CD1c-positive myeloid dendritic cell (primary cell): Measurements from ENCODE around the gene KMT2B.
"Not testable (repeated sequence)": the region's sequence is repeated elsewhere in the genome, so short reads cannot be mapped to it uniquely, and the experiment has no call there.

Source experiments
- DNase-seq: peaks from one replicate; pipeline ENCODE4 v3.0.0-alpha.2; 2016; ENCODE audit errors: extremely low spot score

KMT2B gene

GRCh38 chr19:35717665-35718344, at the start of gene KMT2B:
Gene KMT2B, plus strand, starts transcription at chr19:35718003. Its CDS starts 16 bp downstream, at chr19:35718019.
- DNase-seq, result no peak

GRCh38 chr19:35669566-35669965, 48.2 kb upstream of the KMT2B start:
- DNase-seq, result no peak

GRCh38 chr19:35669974-35670373, 47.8 kb upstream of the KMT2B start:
- no peak for DNase-seq

- no peak for DNase-seq
Observed at GRCh38 chr19:35670686-35671085, 47.1 kb upstream of the KMT2B start.

- no peak for DNase-seq
Observed at GRCh38 chr19:35671818-35672217, 46.0 kb upstream of the KMT2B start.

DNA sequence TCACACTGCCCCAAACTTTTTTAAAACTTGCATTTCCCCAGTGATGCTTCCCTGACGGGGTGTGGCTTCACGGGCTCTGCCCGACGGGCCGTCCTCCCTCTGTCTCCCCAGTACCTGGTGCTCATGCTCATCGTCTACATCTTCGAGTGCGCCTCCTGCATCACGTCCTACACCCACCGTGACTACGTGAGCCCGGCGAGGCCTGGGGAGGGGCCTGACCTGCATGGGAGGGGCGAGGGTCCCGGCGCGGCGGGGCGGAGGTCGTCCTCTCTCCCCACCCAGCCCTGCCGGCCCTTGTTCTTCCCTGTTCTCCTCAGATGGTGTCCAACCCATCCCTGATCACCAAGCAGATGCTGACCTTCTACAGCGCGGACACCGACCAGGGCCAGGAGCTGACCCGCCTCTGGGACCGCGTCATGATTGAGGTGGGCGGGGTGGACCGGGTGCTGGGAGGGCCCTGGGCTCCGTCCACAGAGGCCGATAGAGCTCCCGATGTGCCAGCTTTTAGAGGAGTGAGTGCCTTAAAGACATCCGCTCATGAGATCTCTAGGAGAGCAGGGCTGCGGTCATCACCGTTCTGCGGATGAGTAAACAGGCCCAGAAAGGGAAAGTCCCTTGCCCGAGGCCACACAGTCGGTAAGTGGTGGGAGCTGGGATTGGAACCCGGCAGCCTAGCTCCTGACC, 44.5 kb upstream of the KMT2B start:
- peak; percentile 48 for DNase-seq

- DNase-seq, result no peak
Observed at GRCh38 chr19:35675589-35676140, 42.1 kb upstream of the KMT2B start.

DNA sequence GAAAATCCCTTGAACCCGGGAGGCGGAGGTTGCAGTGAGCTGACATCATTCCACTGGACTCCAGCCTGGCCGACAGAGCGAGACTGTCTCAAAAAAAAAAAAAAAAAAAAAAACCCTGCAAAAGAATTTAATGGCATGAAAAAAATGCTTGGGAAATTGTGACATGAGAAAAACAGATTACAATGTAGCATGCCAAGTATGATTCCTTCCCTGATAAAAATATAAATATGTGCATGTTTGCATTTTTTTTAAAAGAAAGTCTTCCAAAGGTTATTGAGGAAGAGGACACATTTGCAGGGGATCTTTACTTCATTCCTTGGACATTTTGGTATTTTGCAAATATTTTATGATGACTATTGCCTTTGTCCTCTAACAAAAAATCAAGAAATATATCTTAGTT, 28.0 kb upstream of the KMT2B start:
- DNase-seq, result no peak

GRCh38 chr19:35691106-35691505, 26.7 kb upstream of the KMT2B start:
- not testable (repeated sequence) for DNase-seq

DNA sequence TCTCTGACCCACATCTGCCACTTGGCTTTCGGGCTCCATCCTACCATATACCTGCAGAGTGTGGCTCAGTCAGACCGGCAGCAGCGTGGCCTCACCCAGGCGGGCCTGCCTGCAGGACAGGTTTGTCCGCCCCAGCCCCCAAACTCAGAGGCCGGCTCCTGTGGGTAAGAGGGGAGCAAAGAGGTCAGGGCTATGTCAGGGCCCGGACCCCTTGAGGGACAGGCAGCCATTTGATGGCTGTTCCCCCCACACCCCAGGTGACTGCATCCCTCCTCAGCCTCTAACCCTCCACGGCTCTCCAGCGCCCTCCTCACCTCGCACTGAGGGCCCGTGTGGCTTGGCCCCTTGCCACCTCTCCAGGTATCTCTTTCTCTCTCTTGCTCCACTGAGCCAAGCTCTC, 25.8 kb upstream of the KMT2B start:
- DNase-seq, result no peak

GRCh38 chr19:35693422-35693821, 24.4 kb upstream of the KMT2B start:
- DNase-seq, result no peak

DNA sequence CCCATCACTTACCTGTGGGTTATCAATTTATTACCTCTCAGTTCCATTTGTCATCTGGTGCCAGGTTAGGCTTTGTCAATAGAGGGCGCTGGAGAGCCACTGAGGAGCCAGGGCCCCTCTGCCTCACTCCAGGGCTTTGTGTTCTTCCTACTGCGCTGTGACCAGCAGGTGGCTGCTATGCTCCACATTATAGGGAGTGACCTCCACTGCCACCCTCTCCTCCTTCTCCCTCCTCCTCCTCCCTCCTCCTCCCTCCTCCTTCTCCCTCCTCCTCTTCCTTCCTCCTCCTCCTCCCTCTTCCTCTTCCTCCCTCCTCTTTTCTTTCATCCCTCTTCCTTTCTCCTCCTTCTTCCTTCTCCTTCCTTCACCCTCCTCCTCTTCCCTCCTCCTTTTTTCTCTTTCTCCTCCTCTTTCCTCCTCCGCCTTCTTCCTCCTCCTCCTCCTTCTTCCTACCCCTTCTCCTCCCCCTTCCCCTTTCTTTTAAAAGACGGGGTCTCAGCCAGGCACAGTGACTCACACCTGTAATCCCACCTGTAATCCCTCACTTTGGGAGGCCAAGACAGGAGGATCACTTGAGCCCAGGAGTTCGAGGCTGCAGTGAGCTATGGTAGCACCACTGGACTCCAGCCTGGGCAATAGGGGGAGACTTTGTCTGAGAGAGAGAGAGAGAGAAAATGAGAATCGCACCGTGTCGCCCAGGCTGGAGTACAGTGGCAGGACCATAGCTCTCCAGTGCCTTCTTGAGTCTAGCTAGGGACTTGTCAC, 23.8 kb upstream of the KMT2B start:
- peak; percentile 93 for DNase-seq

DNA sequence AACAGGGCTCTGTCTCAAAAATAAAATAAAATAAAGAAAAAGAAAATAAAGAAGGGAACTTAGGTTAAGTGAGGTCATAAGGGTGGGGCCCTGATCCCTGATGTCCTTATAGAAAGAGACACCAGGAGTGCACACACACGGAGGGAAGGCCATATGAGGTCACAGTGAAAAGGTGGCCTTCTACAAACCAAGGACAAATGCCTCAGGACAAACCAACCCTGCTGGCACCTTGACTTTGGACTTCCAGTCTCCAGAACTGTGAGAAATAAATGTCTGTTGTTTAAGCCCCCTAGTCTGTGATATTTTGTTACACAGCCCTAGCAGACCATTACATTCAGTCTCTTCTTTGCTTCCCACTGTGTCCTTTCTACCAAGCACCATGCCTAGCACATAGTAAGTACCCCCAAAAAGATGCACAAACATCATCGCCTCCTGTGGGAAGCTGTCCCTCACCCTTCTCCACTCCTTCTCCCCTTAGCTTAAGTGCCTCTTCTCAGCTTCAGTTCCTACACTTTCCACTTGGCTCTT, 21.8 kb upstream of the KMT2B start:
- no peak for DNase-seq

DNA sequence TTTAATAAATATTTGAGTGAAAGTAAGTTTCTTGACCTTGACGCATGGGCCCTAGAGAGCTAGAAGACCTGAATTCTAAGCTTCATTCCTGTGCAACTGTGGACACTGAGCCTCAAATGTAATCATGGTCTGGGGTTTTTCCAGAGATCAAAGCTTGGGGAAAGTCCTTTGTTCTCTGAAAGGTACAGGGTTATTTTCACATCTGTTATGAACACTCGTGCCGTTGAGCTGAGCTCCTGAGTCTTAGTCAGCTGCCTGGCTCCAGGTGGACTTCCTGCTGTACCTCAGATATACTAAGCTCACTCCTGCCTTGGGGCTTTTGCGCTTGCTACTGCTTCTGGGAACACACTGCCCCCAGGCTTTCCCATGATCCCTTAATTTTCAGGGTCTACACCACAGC, 21.0 kb upstream of the KMT2B start:
- DNase-seq, result no peak

GRCh38 chr19:35702223-35703012, 15.4 kb upstream of the KMT2B start:
- DNase-seq, result peak; percentile 97

DNA sequence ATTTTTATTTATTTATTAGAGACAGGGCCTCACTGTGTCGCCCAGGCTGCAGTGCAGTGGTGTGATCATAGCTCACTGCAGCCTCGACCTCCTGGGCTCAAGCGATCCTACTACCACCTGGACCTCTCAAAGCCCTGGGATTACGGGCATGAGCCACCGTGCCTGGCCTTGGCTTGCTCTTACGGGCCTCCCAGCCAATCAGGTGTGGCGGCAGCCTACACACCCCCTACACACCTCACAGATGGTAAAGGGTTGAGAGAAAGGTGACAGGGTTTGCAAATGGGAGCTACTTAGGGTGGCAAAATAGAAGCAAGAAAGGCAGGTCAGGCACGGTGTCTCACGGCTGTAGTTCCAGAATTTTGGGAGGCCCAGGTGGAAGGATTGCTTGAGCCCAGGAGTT, 14.5 kb upstream of the KMT2B start:
- DNase-seq, result no peak

GRCh38 chr19:35704218-35704617, 13.6 kb upstream of the KMT2B start, which contains the start of gene ZBTB32:
Gene ZBTB32, plus strand, starts transcription at chr19:35704558. Its CDS starts 10,069 bp downstream, at chr19:35714627.
- DNase-seq, result peak; percentile 50

DNA sequence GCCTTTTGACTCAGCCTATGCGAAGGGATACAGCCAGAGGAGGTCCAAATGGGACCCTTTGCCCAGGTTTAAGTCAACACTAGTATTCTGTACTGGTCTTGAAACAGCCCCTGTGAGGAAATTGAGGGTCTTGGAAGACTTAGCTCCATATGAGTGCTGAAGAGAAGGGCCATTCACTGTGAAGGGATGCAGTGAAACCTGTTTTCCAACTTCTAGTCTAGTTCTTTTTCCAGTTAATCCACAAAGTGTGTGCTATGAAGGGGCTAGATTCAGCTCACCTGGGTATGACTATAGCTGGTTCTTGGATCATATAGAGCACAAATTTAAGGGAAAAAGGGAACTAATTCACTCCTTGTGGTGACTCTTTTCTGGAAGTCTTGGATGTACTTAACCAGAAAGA, 9.4 kb upstream of the KMT2B start:
- no peak for DNase-seq

GRCh38 chr19:35710784-35711723, 6.7 kb upstream of the KMT2B start:
- DNase-seq, result no peak
